SK-N-SH treated with all-trans-retinoic acid at 6 μM for 48 hours (cell line): ENCODE measurements around the gene SCN1A.

Experiments used
- ATAC-seq: fragments of 200-7000 bp; cut with Tn5 transposase; 3 replicates; pipeline ENCODE4 v1.9.1; 2020; ENCODE audit warnings: mild to moderate bottlenecking, moderate library complexity
- ARNTL ChIP-seq: fragments of 450-650 bp; formaldehyde crosslinking; IDR thresholded peaks from 2 replicates; pipeline ENCODE4 v1.5.0; 2020; ENCODE audit warnings: low read depth, mild to moderate bottlenecking, moderate library complexity, borderline replicate concordance
- BACH2 ChIP-seq: fragments of 250-450 bp; sonication (Bioruptor Pico); IDR thresholded peaks from 2 replicates; pipeline ENCODE4 v1.9.0; 2021; ENCODE audit warnings: mild to moderate bottlenecking, borderline replicate concordance
- CSDC2 ChIP-seq: fragments of 250-450 bp; sonication (Bioruptor Pico); IDR thresholded peaks from 2 replicates; pipeline ENCODE4 v1.5.0; 2020; ENCODE audit warnings: mild to moderate bottlenecking, moderate library complexity
- ESRRG ChIP-seq: fragments of 250-450 bp; sonication (Bioruptor Pico); IDR thresholded peaks from 2 replicates; pipeline ENCODE4 v1.6.1; 2021; ENCODE audit warnings: mild to moderate bottlenecking
- GLIS3 ChIP-seq: fragments of 250-450 bp; sonication (Bioruptor Pico); IDR thresholded peaks from 2 replicates; pipeline ENCODE4 v1.5.0; 2020; ENCODE audit warnings: mild to moderate bottlenecking, moderate library complexity
- ISL1 ChIP-seq: fragments of 250-450 bp; sonication (Bioruptor Pico); IDR thresholded peaks from 2 replicates; pipeline ENCODE4 v2.1.2; 2022; ENCODE audit warnings: mild to moderate bottlenecking, moderate library complexity
- OSR1 ChIP-seq: fragments of 250-450 bp; sonication (Bioruptor Pico); IDR thresholded peaks from 2 replicates; pipeline ENCODE4 v1.8.0; 2022; ENCODE audit warnings: moderate library complexity, mild to moderate bottlenecking, inconsistent platforms
- PPARA ChIP-seq: fragments of 250-450 bp; sonication (Bioruptor Pico); IDR thresholded peaks from 2 replicates; pipeline ENCODE4 v1.5.0; 2020; ENCODE audit warnings: mild to moderate bottlenecking, borderline replicate concordance
- RARB ChIP-seq: fragments of 250-450 bp; sonication (Bioruptor Pico); IDR thresholded peaks from 2 replicates; pipeline ENCODE4 v1.8.0; 2021; ENCODE audit warnings: mild to moderate bottlenecking, moderate library complexity
- SNAI2 ChIP-seq: fragments of 250-450 bp; sonication (Bioruptor Pico); IDR thresholded peaks from 2 replicates; pipeline ENCODE4 v1.5.0; 2020; ENCODE audit warnings: mild to moderate bottlenecking, moderate library complexity
- TCF4 ChIP-seq: fragments of 250-450 bp; sonication (Bioruptor Pico); IDR thresholded peaks from 2 replicates; pipeline ENCODE4 v1.8.0; 2021; ENCODE audit warnings: mild to moderate bottlenecking, moderate library complexity, borderline replicate concordance
- TOX ChIP-seq: fragments of 250-450 bp; sonication (Bioruptor Pico); IDR thresholded peaks from 2 replicates; pipeline ENCODE4 v1.8.0; 2021; ENCODE audit warnings: mild to moderate bottlenecking, moderate library complexity, borderline replicate concordance
- ZC3H10 ChIP-seq: fragments of 250-450 bp; sonication (Bioruptor Pico); IDR thresholded peaks from 2 replicates; pipeline ENCODE4 v1.5.1; 2021; ENCODE audit warnings: mild to moderate bottlenecking, moderate library complexity
- ZFP3 ChIP-seq: fragments of 250-450 bp; sonication (Bioruptor Pico); IDR thresholded peaks from 2 replicates; pipeline ENCODE4 v1.5.0; 2020; ENCODE audit warnings: mild to moderate bottlenecking, moderate library complexity
- ZFP30 ChIP-seq: fragments of 450-650 bp; formaldehyde crosslinking; IDR thresholded peaks from 2 replicates; pipeline ENCODE4 v1.5.0; 2022; ENCODE audit warnings: mild to moderate bottlenecking, moderate library complexity
- ZNF565 ChIP-seq: fragments of 450-650 bp; formaldehyde crosslinking; conservative IDR thresholded peaks from 2 replicates; pipeline ENCODE4 v1.5.0; 2020; ENCODE audit warnings: low read depth, mild to moderate bottlenecking, moderate library complexity
- ZNF70 ChIP-seq: fragments of 450-650 bp; formaldehyde crosslinking; IDR thresholded peaks from 2 replicates; pipeline ENCODE4 v1.5.0; 2020; ENCODE audit warnings: mild to moderate bottlenecking, moderate library complexity
- ZNF8 ChIP-seq: fragments of 450-650 bp; formaldehyde crosslinking; IDR thresholded peaks from 2 replicates; pipeline ENCODE4 v1.5.0; 2020; ENCODE audit warnings: mild to moderate bottlenecking, moderate library complexity
- TF ChIP-seq, protein P1 (sequence below): fragments of 250-450 bp; sonication (Bioruptor Pico); IDR thresholded peaks from 2 replicates; pipeline ENCODE4 v1.8.0; 2021; ENCODE audit warnings: low read depth, mild to moderate bottlenecking, moderate library complexity, borderline replicate concordance
- TF ChIP-seq, protein P2 (sequence below): fragments of 250-450 bp; sonication (Bioruptor Pico); IDR thresholded peaks from 2 replicates; pipeline ENCODE4 v1.5.1; 2021; ENCODE audit warnings: mild to moderate bottlenecking, moderate library complexity
- TF ChIP-seq, protein P3 (sequence below): fragments of 250-450 bp; sonication (Bioruptor Pico); IDR thresholded peaks from 2 replicates; pipeline ENCODE4 v1.5.1; 2020; ENCODE audit warnings: low read depth, mild to moderate bottlenecking, moderate library complexity
- TF ChIP-seq, protein P4 (sequence below): fragments of 250-450 bp; sonication (Bioruptor Pico); IDR thresholded peaks from 2 replicates; pipeline ENCODE4 v1.5.0; 2020; ENCODE audit warnings: mild to moderate bottlenecking, moderate library complexity
- TF ChIP-seq, protein P5 (sequence below): fragments of 250-450 bp; sonication (Bioruptor Pico); IDR thresholded peaks from 2 replicates; pipeline ENCODE4 v1.8.0; 2020; ENCODE audit warnings: mild to moderate bottlenecking, moderate library complexity, borderline replicate concordance

Gene SCN1A

DNA sequence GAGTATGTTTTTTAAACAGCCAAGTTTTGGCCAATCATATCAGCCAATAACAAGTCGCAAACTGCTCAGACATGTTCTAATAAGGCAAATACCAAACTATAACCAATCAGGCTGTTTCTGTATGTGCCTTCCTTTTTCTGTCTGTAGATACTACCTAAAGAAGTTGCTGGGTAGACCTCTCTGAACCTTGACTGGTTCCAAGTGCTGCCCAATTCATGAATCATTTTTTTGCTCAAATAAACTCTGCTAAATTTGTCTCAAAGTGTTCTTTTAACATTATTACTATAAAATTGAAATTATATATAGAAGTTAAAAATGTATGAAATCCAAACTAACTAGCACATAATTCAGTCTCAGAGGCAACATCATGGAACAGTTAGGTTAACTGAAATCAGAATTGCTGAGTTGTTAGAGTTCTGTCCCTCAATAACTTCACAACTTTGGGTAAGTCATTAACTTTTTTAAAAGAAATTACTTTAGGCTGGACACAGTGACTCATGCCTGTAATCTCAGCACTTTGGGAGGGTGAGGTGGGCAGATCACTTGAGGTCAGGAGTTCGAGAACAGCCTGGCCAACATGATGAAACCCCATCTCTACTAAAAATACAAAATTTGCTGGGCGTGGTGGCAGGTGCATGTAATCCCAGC is 169.4 kb downstream of the SCN1A start:
- ATAC-seq = no peak
- TF ChIP-seq CSDC2 (CRISPR knock-in tag) (no peak), ZFP30 (CRISPR knock-in tag) (no peak), BACH2 (CRISPR knock-in tag) (no peak), PPARA (CRISPR knock-in tag) (no peak), TOX (no peak), ARNTL (CRISPR knock-in tag) (no peak), ESRRG (CRISPR knock-in tag) (no peak), RARB (CRISPR knock-in tag) (no peak), GLIS3 (CRISPR knock-in tag) (no peak), TCF4 (no peak), ZNF565 (CRISPR knock-in tag) (no peak), ZC3H10 (CRISPR knock-in tag) (no peak), SNAI2 (CRISPR knock-in tag) (no peak), ZFP3 (CRISPR knock-in tag) (no peak)
- TF ChIP-seq, protein P1, sequence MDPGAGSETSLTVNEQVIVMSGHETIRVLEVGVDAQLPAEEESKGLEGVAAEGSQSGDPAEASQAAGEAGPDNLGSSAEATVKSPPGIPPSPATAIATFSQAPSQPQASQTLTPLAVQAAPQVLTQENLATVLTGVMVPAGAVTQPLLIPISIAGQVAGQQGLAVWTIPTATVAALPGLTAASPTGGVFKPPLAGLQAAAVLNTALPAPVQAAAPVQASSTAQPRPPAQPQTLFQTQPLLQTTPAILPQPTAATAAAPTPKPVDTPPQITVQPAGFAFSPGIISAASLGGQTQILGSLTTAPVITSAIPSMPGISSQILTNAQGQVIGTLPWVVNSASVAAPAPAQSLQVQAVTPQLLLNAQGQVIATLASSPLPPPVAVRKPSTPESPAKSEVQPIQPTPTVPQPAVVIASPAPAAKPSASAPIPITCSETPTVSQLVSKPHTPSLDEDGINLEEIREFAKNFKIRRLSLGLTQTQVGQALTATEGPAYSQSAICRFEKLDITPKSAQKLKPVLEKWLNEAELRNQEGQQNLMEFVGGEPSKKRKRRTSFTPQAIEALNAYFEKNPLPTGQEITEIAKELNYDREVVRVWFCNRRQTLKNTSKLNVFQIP = no peak
- TF ChIP-seq, protein P2, sequence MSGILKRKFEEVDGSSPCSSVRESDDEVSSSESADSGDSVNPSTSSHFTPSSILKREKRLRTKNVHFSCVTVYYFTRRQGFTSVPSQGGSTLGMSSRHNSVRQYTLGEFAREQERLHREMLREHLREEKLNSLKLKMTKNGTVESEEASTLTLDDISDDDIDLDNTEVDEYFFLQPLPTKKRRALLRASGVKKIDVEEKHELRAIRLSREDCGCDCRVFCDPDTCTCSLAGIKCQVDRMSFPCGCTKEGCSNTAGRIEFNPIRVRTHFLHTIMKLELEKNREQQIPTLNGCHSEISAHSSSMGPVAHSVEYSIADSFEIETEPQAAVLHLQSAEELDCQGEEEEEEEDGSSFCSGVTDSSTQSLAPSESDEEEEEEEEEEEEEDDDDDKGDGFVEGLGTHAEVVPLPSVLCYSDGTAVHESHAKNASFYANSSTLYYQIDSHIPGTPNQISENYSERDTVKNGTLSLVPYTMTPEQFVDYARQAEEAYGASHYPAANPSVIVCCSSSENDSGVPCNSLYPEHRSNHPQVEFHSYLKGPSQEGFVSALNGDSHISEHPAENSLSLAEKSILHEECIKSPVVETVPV (CRISPR knock-in tag) = no peak
- TF ChIP-seq, protein P3, sequence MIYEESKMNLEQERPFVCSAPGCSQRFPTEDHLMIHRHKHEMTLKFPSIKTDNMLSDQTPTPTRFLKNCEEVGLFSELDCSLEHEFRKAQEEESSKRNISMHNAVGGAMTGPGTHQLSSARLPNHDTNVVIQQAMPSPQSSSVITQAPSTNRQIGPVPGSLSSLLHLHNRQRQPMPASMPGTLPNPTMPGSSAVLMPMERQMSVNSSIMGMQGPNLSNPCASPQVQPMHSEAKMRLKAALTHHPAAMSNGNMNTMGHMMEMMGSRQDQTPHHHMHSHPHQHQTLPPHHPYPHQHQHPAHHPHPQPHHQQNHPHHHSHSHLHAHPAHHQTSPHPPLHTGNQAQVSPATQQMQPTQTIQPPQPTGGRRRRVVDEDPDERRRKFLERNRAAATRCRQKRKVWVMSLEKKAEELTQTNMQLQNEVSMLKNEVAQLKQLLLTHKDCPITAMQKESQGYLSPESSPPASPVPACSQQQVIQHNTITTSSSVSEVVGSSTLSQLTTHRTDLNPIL (CRISPR knock-in tag) = no peak
- TF ChIP-seq, protein P4, sequence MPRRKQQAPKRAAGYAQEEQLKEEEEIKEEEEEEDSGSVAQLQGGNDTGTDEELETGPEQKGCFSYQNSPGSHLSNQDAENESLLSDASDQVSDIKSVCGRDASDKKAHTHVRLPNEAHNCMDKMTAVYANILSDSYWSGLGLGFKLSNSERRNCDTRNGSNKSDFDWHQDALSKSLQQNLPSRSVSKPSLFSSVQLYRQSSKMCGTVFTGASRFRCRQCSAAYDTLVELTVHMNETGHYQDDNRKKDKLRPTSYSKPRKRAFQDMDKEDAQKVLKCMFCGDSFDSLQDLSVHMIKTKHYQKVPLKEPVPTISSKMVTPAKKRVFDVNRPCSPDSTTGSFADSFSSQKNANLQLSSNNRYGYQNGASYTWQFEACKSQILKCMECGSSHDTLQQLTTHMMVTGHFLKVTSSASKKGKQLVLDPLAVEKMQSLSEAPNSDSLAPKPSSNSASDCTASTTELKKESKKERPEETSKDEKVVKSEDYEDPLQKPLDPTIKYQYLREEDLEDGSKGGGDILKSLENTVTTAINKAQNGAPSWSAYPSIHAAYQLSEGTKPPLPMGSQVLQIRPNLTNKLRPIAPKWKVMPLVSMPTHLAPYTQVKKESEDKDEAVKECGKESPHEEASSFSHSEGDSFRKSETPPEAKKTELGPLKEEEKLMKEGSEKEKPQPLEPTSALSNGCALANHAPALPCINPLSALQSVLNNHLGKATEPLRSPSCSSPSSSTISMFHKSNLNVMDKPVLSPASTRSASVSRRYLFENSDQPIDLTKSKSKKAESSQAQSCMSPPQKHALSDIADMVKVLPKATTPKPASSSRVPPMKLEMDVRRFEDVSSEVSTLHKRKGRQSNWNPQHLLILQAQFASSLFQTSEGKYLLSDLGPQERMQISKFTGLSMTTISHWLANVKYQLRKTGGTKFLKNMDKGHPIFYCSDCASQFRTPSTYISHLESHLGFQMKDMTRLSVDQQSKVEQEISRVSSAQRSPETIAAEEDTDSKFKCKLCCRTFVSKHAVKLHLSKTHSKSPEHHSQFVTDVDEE (CRISPR knock-in tag) = no peak

DNA sequence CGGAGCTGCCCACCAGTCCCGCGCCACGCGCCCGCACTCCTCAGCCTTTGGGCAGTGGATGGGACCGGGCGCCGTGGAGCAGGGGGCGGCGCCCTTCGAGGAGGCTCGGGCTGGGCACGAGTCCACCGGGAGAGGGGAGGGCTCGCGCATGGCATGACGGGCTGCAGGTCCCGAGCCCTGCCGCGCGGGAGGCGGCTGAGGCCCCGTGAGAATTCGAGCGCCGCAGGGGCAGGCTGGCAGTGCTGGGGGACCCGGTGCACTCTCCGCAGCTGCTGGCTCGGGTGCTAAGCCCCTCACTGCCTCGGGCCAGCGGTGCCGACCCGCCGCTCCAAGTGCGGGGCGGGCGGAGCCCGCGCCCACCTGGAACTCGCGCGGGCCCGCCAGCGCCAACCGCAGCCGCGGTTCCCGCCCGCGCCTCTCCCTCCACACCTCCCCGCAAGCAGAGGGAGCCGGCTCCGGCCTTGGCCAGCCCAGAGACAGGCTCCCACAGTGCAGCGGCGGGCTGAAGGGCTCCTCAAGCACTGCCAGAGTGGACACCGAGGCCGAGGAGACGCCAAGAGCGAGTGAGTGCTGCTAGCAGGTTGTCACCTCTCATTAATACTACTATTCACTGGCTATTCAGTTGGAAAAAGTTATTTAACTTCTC is 170.7 kb downstream of the SCN1A start:
- ATAC-seq = no peak
- TF ChIP-seq ZNF565 (CRISPR knock-in tag) = no peak
- TF ChIP-seq SNAI2 (CRISPR knock-in tag) = no peak
- TF ChIP-seq, protein P1 = no peak
- TF ChIP-seq ZNF70 (CRISPR knock-in tag) = no peak
- no peak for TF ChIP-seq RARB (CRISPR knock-in tag)
- no peak for TF ChIP-seq ISL1 (CRISPR knock-in tag)
- no peak for TF ChIP-seq TOX
- TF ChIP-seq BACH2 (CRISPR knock-in tag) = no peak
- TF ChIP-seq, protein P3 (CRISPR knock-in tag) = no peak
- no peak for TF ChIP-seq PPARA (CRISPR knock-in tag)
- TF ChIP-seq GLIS3 (CRISPR knock-in tag) = no peak
- TF ChIP-seq ZFP3 (CRISPR knock-in tag) = no peak
- TF ChIP-seq OSR1 (CRISPR knock-in tag) = no peak
- TF ChIP-seq, protein P5, sequence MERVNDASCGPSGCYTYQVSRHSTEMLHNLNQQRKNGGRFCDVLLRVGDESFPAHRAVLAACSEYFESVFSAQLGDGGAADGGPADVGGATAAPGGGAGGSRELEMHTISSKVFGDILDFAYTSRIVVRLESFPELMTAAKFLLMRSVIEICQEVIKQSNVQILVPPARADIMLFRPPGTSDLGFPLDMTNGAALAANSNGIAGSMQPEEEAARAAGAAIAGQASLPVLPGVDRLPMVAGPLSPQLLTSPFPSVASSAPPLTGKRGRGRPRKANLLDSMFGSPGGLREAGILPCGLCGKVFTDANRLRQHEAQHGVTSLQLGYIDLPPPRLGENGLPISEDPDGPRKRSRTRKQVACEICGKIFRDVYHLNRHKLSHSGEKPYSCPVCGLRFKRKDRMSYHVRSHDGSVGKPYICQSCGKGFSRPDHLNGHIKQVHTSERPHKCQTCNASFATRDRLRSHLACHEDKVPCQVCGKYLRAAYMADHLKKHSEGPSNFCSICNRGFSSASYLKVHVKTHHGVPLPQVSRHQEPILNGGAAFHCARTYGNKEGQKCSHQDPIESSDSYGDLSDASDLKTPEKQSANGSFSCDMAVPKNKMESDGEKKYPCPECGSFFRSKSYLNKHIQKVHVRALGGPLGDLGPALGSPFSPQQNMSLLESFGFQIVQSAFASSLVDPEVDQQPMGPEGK = no peak
- no peak for TF ChIP-seq ARNTL (CRISPR knock-in tag)
- no peak for TF ChIP-seq ZNF8 (CRISPR knock-in tag)
- TF ChIP-seq, protein P2 (CRISPR knock-in tag) = no peak
